ENCODE data around the gene TMEM89. TPM values are rescaled to one million over a fixed set of nuclear protein-coding genes. Genes with fewer than 3 reads are reported as not detected.

Gene TMEM89
- total RNA-seq, 1 experiment from 2014 or later: not detected

- no peaks in the 10 kb centered on the region for H3K4me1 ChIP-seq (ENCODE audit: control insufficient read depth, insufficient read depth, low read length)
- TF ChIP-seq POLR2AphosphoS5 (IDR thresholded peaks at IDR 0.05; ENCODE audit: low read depth, low read length): no peak
- TF ChIP-seq TCF7L2 (IDR thresholded peaks at IDR 0.05; ENCODE audit: low read depth, low read length): no peak
- TF ChIP-seq CTCF (IDR thresholded peaks at IDR 0.05): no peak
- no peak for TF ChIP-seq SIN3A (IDR thresholded peaks at IDR 0.05; ENCODE audit: borderline replicate concordance, insufficient read depth, low read depth, low read length)
- TF ChIP-seq REST (IDR thresholded peaks at IDR 0.05; ENCODE audit: insufficient read depth in 1 of 2, low read depth in 2 of 2, low read length in 1 of 2): no peak
- no peak overlapping the region for H3K27ac ChIP-seq (ENCODE audit: low read length)
- no peaks in the 10 kb centered on the region for H3K36me3 ChIP-seq (ENCODE audit: control insufficient read depth, insufficient read depth, low read length)
- intact Hi-C loops (cut with micrococcal nuclease; ENCODE audit: unreplicated experiment): no loop called here
- H3K9me3 ChIP-seq (ENCODE audit: control insufficient read depth, insufficient read depth, low read depth, low read length): no peaks in the 10 kb centered on the region
- ATAC-seq: no peak
- no peak overlapping the region for H3K4me3 ChIP-seq (ENCODE audit: low read depth in 2 of 2, low read length in 2 of 2)
- CTCF ChIA-PET: interaction anchor here (0.5 kb wide), 1 partner anchor 47 kb away, joined by 4 read pairs; no protein-coding TSS in a partner anchor
- DNase-seq (ENCODE audit: low read depth, low spot score): no peak
- in situ Hi-C loops (cut with HindIII; ENCODE audit: low pct_unique_long_range_greater_than_20kb, low sequenced_read_pairs): no loop called here
- POLR2A ChIA-PET: no interaction called here
- BruUV-seq (replicated peaks): no TSS peak
- no peaks in the 10 kb centered on the region for H3K27me3 ChIP-seq (ENCODE audit: control insufficient read depth, insufficient read depth, low read length)
Measured at GRCh38 chr3:48652923-48653715, 31.6 kb upstream of the TMEM89 start.

GRCh38 chr3:48651771-48652170 lies 30.2 kb upstream of the TMEM89 start:
- ChIA-PET POLR2A (no interaction called here), CTCF (no interaction called here)
- no peak for ATAC-seq
- H3K4me1 ChIP-seq (ENCODE audit: control insufficient read depth, insufficient read depth, low read length): no peaks in the 10 kb centered on the region
- no peak overlapping the region for H3K27ac ChIP-seq (ENCODE audit: low read length)
- H3K4me3 ChIP-seq (ENCODE audit: low read depth in 2 of 2, low read length in 2 of 2): no peak overlapping the region
- no peaks in the 10 kb centered on the region for H3K9me3 ChIP-seq (ENCODE audit: control insufficient read depth, insufficient read depth, low read depth, low read length)
- DNase-seq (ENCODE audit: low read depth, low spot score): no peak
- H3K36me3 ChIP-seq (ENCODE audit: control insufficient read depth, insufficient read depth, low read length): no peaks in the 10 kb centered on the region
- H3K27me3 ChIP-seq (ENCODE audit: control insufficient read depth, insufficient read depth, low read length): no peaks in the 10 kb centered on the region
- in situ Hi-C loops (cut with HindIII; ENCODE audit: low pct_unique_long_range_greater_than_20kb, low sequenced_read_pairs): no loop called here
- intact Hi-C loops (cut with micrococcal nuclease; ENCODE audit: unreplicated experiment): no loop called here
- BruUV-seq (replicated peaks): no TSS peak
- TF ChIP-seq POLR2AphosphoS5 (IDR thresholded peaks at IDR 0.05; ENCODE audit: low read depth, low read length) (no peak), TCF7L2 (IDR thresholded peaks at IDR 0.05; ENCODE audit: low read depth, low read length) (no peak), REST (IDR thresholded peaks at IDR 0.05; ENCODE audit: insufficient read depth in 1 of 2, low read depth in 2 of 2, low read length in 1 of 2) (no peak), CTCF (IDR thresholded peaks at IDR 0.05) (no peak), SIN3A (IDR thresholded peaks at IDR 0.05; ENCODE audit: borderline replicate concordance, insufficient read depth, low read depth, low read length) (no peak)

Data from Panc1 (cell line).